Breast epithelium (tissue), 3 donors: ENCODE results near the gene KRT76.

Experiments used
- CTCF ChIP-seq, 3 donors: fragments of 450-650 bp; IDR thresholded peaks; one replicate each; pipeline ENCODE4 v1.5.1; 2016 to 2017; ENCODE audit warnings: antibody characterized with exemption in 3 of 3, mild to moderate bottlenecking in 3 of 3, moderate library complexity in 3 of 3
- POLR2AphosphoS5 ChIP-seq, 3 donors: sonication (generic); formaldehyde crosslinking; IDR thresholded peaks; one replicate each; pipeline ENCODE4 v1.6.1; 2017; ENCODE audit warnings: antibody characterized with exemption in 3 of 3

GRCh38 chr12:52728374-52728773 lies 48.8 kb downstream of the KRT76 start:
- TF ChIP-seq CTCF (IDR thresholded peaks at IDR 0.05) (no peak), POLR2AphosphoS5 (IDR thresholded peaks at IDR 0.05) (no peak)
